HepG2 (cell line): ENCODE results near the gene COG5. TPM values are rescaled to one million over a fixed set of nuclear protein-coding genes. Genes with fewer than 3 reads are reported as not detected.

Experiments
- AGO2 ChIP-seq: fragments of 200-400 bp; formaldehyde crosslinking; optimal IDR thresholded peaks from 2 replicates; pipeline ENCODE3; 2017; ENCODE audit warnings: mild to moderate bottlenecking, low read depth, low read length, moderate library complexity
- ATF2 ChIP-seq: sonication (generic); formaldehyde crosslinking; IDR thresholded peaks from 2 replicates; pipeline ENCODE4 v1.4.0; 2020; ENCODE audit warnings: missing genetic modification reagents
- BRD4 ChIP-seq: sonication (generic); formaldehyde crosslinking; IDR thresholded peaks from 2 replicates; pipeline ENCODE4 v1.4.0; 2020; ENCODE audit warnings: missing genetic modification reagents
- HDAC6 ChIP-seq: fragments of 200-600 bp; sonication (generic); IDR thresholded peaks from 2 replicates; pipeline ENCODE4 v1.7.0; 2017; ENCODE audit warnings: mild to moderate bottlenecking, antibody characterized with exemption, low read length, low read depth
- LBX2 ChIP-seq: sonication (generic); formaldehyde crosslinking; IDR thresholded peaks from 2 replicates; pipeline ENCODE4 v1.5.0; 2020; ENCODE audit warnings: missing genetic modification reagents, mild to moderate bottlenecking, borderline replicate concordance
- MAFF ChIP-seq: IDR thresholded peaks from 2 replicates; pipeline ENCODE4 v1.6.1; 2011; ENCODE audit warnings: low read depth, low read length, improper control_type of control experiment
- MAZ ChIP-seq, 2 experiments: sonication (generic) in 1 of 2; formaldehyde crosslinking in 1 of 2; IDR thresholded peaks; 2 replicates each; pipeline versions ENCODE4 v1.5.0 to v1.6.1; 2012 to 2020; ENCODE audit warnings: low read depth in 2 of 2, mild to moderate bottlenecking in 2 of 2, borderline replicate concordance in 1 of 2, improper control_type of control experiment in 1 of 2, low read length in 1 of 2, missing genetic modification reagents in 1 of 2, moderate library complexity in 1 of 2
- MTF2 ChIP-seq: sonication (generic); formaldehyde crosslinking; IDR thresholded peaks from 2 replicates; pipeline ENCODE4 v1.5.0; 2020; ENCODE audit warnings: missing genetic modification reagents, borderline replicate concordance
- MZF1 ChIP-seq: sonication (generic); formaldehyde crosslinking; IDR thresholded peaks from 2 replicates; pipeline ENCODE4 v1.8.1; 2023; ENCODE audit warnings: mild to moderate bottlenecking, missing genetic modification reagents, borderline replicate concordance
- NFYC ChIP-seq: IDR thresholded peaks from 2 replicates; pipeline ENCODE4 v1.6.1; 2016; ENCODE audit warnings: missing genetic modification reagents, missing compliant biosample characterization
- NR2F2 ChIP-seq: IDR thresholded peaks from 2 replicates; pipeline ENCODE4 v1.6.1; 2012; ENCODE audit warnings: low read depth, inconsistent platforms, borderline replicate concordance
- PHB2 ChIP-seq: fragments of 450-650 bp; IDR thresholded peaks from 2 replicates; pipeline ENCODE4 v1.6.1; 2018; ENCODE audit not compliant: partially characterized antibody
- PPARG ChIP-seq: conservative IDR thresholded peaks from 2 replicates; pipeline ENCODE4 v1.6.1; 2016; ENCODE audit warnings: missing biosample characterization, missing genetic modification reagents
- SIX1 ChIP-seq: sonication (generic); formaldehyde crosslinking; IDR thresholded peaks from 2 replicates; pipeline ENCODE4 v1.4.0; 2020; ENCODE audit warnings: missing genetic modification reagents, borderline replicate concordance
- TFDP2 ChIP-seq: sonication (generic); formaldehyde crosslinking; IDR thresholded peaks from 2 replicates; pipeline ENCODE4 v1.4.0; 2020; ENCODE audit warnings: missing genetic modification reagents
- UBTF ChIP-seq: sonication (generic); formaldehyde crosslinking; IDR thresholded peaks from 2 replicates; pipeline ENCODE4 v1.4.0; 2020; ENCODE audit warnings: mild to moderate bottlenecking, missing genetic modification reagents
- ZNF431 ChIP-seq: sonication (generic); formaldehyde crosslinking; IDR thresholded peaks from 2 replicates; pipeline ENCODE4 v1.9.0; 2022; ENCODE audit warnings: missing genetic modification reagents, low read depth, mild to moderate bottlenecking, borderline replicate concordance
- ZNF432 ChIP-seq: sonication (generic); formaldehyde crosslinking; IDR thresholded peaks from 2 replicates; pipeline ENCODE4 v1.5.0; 2020; ENCODE audit warnings: missing genetic modification reagents, mild to moderate bottlenecking, borderline replicate concordance
- ZNF460 ChIP-seq: sonication (generic); formaldehyde crosslinking; IDR thresholded peaks from 2 replicates; pipeline ENCODE4 v1.5.1; 2020; ENCODE audit warnings: missing genetic modification reagents, mild to moderate bottlenecking, borderline replicate concordance
- ZNF577 ChIP-seq: sonication (generic); formaldehyde crosslinking; IDR thresholded peaks from 2 replicates; pipeline ENCODE4 v1.4.0; 2020; ENCODE audit warnings: mild to moderate bottlenecking, low read depth, missing genetic modification reagents, borderline replicate concordance
- ZSCAN30 ChIP-seq: sonication (generic); formaldehyde crosslinking; IDR thresholded peaks from 2 replicates; pipeline ENCODE4 v1.5.0; 2020; ENCODE audit warnings: mild to moderate bottlenecking, missing genetic modification reagents
- polyA plus RNA-seq, 8 experiments: library from polyadenylated mRNA; depleted of rRNA in 3 of 8; stranded (reverse) in 7 of 8; unstranded in 1 of 8; fragments of >200 nt; fragmentation: Illumina TruSeq in 4 of 8; extraction: Trizol in 4 of 8; gene quantifications; 2 replicates each; pipeline versions ENCODE4 v1.2.1 to v1.2.3, GENCODE V29; 2011 to 2016; ENCODE audit warnings: low read depth in 4 of 8, missing spikeins in 1 of 8, mixed read lengths in 1 of 8; ENCODE audit not compliant: insufficient read depth in 1 of 8
- total RNA-seq, 5 experiments: library from RNA; depleted of rRNA; stranded (reverse); fragments of >200 nt; fragmentation: Illumina TruSeq; extraction: Trizol; gene quantifications; 2 replicates each; pipeline ENCODE4 v1.2.3, GENCODE V29; 2016; ENCODE audit warnings: low read depth in 1 of 5

The COG5 gene
- total and polyA plus RNA-seq, 2 of the 13 experiments (the other 11 are each of a cell fraction or from before 2014, with no cell fraction given): 20.4 to 31.3 TPM

- TF ChIP-seq ZSCAN30 (no peak), ZNF460 (CRISPR knock-in tag) (peak; percentile 36; the same call in 1 of the 2 replicates), MTF2 (no peak), MZF1 (no peak), ATF2 (no peak), AGO2 (peak; percentile 92), ZNF432 (CRISPR knock-in tag) (no peak), MAZ (IDR thresholded peaks at IDR 0.05; ENCODE audit: borderline replicate concordance, low read depth, low read length) (peak; percentile 28), MAZ (CRISPR knock-in tag; IDR thresholded peaks at IDR 0.05; ENCODE audit: low read depth) (peak; percentile 92), UBTF (peak; percentile 98), SIX1 (CRISPR knock-in tag) (no peak), ZNF431 (CRISPR knock-in tag) (peak; percentile 69; the same call in 1 of the 2 replicates), MAFF (no peak), NR2F2 (no peak), HDAC6 (no peak), BRD4 (CRISPR knock-in tag) (no peak), LBX2 (no peak), NFYC (CRISPR knock-in tag) (no peak), ZNF577 (no peak), PPARG (CRISPR knock-in tag) (no peak), PHB2 (no peak), TFDP2 (CRISPR knock-in tag) (peak; percentile 81)
Observed at GRCh38 chr7:107579885-107580715, 16.4 kb upstream of the COG5 start, which contains the start of gene BCAP29 (continued).
